HG02870 (cell line): ENCODE measurements around the gene CHST13.
"Not testable (repeated sequence)": the region's sequence is repeated elsewhere in the genome, so short reads cannot be mapped to it uniquely, and the experiment has no call there.

ENCODE experiments used
- ATAC-seq: cut with Tn5 transposase; IDR thresholded peaks from one replicate; pipeline ENCODE4 v1.9.1; 2021; ENCODE audit warnings: mild to moderate bottlenecking, moderate library complexity; ENCODE audit not compliant: unreplicated experiment

Gene CHST13

GRCh38 chr3:126581569-126581968 lies 57.6 kb downstream of the CHST13 start:
- ATAC-seq: no peak

GRCh38 chr3:126582311-126582710 lies 58.4 kb downstream of the CHST13 start:
- ATAC-seq: no peak

- not testable (repeated sequence) for ATAC-seq
These were observed 67.6 kb downstream of the CHST13 start for GRCh38 chr3:126591515-126591914.
